Endothelial cell of umbilical vein (primary cell): ENCODE data around the gene XRCC6. TPM values are rescaled to one million over a fixed set of nuclear protein-coding genes. Genes with fewer than 3 reads are reported as not detected.

Source experiments
- BruUV-seq: library from RNA; stranded (reverse); fragments of 400-500 nt; replicated peaks from 2 replicates; lab custom pipeline; 2021; lab: Mats Ljungman, UMichigan
- CTCF ChIA-PET: fragments of 300-600, 350-600 bp; sonication (Branson Sonifier 250); formaldehyde crosslinking; loops from one replicate; lab custom pipeline; 2021; ENCODE audit warnings: antibody characterized with exemption, inconsistent platforms; lab: Charles Lee
- POLR2A ChIA-PET: fragments of 300-600, 350-600 bp; sonication (Branson Sonifier 250); formaldehyde crosslinking; loops from one replicate; lab custom pipeline; 2021; ENCODE audit warnings: antibody characterized with exemption, inconsistent platforms; lab: Charles Lee
- DNase-seq: peaks from one replicate; pipeline ENCODE4 v3.0.0-alpha.2; 2011; ENCODE audit warnings: low read depth, low spot score
- FAIRE-seq: peaks from 2 replicates; lab custom pipeline; 2011; peaks lifted over from hg19 to GRCh38; lab: Jason Lieb, UNC
- H2AFZ ChIP-seq: 2 replicates; pipeline ENCODE4 v1.6.0; 2012; ENCODE audit warnings: low read depth, low read length, control low read depth, inconsistent platforms
- H3K27ac ChIP-seq: 2 replicates; pipeline ENCODE4 v1.5.1; 2011; ENCODE audit warnings: low read depth, mild to moderate bottlenecking, control low read depth, low read length, moderate library complexity; ENCODE audit not compliant: insufficient read depth
- H3K27me3 ChIP-seq, 2 experiments: 2 replicates each; pipeline versions ENCODE4 v1.6.0 to v1.6.1; 2011; ENCODE audit warnings: low read length in 2 of 2, mixed read lengths in 1 of 2; ENCODE audit not compliant: control insufficient read depth in 2 of 2, insufficient read depth in 2 of 2
- H3K36me3 ChIP-seq, 2 experiments: 2 replicates in 1 of 2; 3 replicates in 1 of 2; pipeline ENCODE4 v1.5.1; 2011; ENCODE audit warnings: low read length in 2 of 2, mild to moderate bottlenecking in 1 of 2, moderate library complexity in 1 of 2; ENCODE audit not compliant: control insufficient read depth in 2 of 2, insufficient read depth in 2 of 2; ENCODE audit errors: extremely low read depth in 1 of 2
- H3K4me1 ChIP-seq: 3 replicates; pipeline ENCODE4 v1.5.1; 2011; ENCODE audit warnings: mild to moderate bottlenecking, low read length; ENCODE audit not compliant: control insufficient read depth, insufficient read depth; ENCODE audit errors: extremely low read depth
- H3K4me2 ChIP-seq: 2 replicates; pipeline ENCODE4 v1.6.1; 2011; ENCODE audit warnings: low read length, control low read depth, mixed read lengths; ENCODE audit not compliant: insufficient read depth
- H3K4me3 ChIP-seq, 3 experiments: fragments of 200-600 bp in 1 of 3; sonication (generic), shearing (Covaris generic) in 1 of 3; replicated peaks in 1 of 3; 2 replicates each; pipeline ENCODE4 v1.5.1; 2011 to 2016; ENCODE audit warnings: control low read depth in 3 of 3, low read length in 3 of 3, mild to moderate bottlenecking in 2 of 3, inconsistent platforms in 1 of 3, low read depth in 1 of 3, moderate library complexity in 1 of 3; ENCODE audit not compliant: insufficient read depth in 1 of 3
- H3K79me2 ChIP-seq: 2 replicates; pipeline ENCODE4 v1.6.0; 2012; ENCODE audit warnings: low read length, inconsistent platforms; ENCODE audit not compliant: control insufficient read depth, insufficient read depth
- H3K9ac ChIP-seq: replicated peaks from 2 replicates; pipeline ENCODE3; 2011; ENCODE audit warnings: low read length, control low read depth; ENCODE audit not compliant: insufficient read depth; ENCODE audit errors: extremely low read depth
- H3K9me1 ChIP-seq: replicated peaks from 3 replicates; pipeline ENCODE4 v1.6.0; 2011; ENCODE audit warnings: mild to moderate bottlenecking, low read length; ENCODE audit not compliant: control insufficient read depth, insufficient read depth; ENCODE audit errors: extremely low read depth
- H3K9me3 ChIP-seq: replicated peaks from 2 replicates; pipeline ENCODE4 v1.5.1; 2012; ENCODE audit warnings: low read length, inconsistent platforms; ENCODE audit not compliant: control insufficient read depth, insufficient read depth
- H4K20me1 ChIP-seq: replicated peaks from 2 replicates; pipeline ENCODE3; 2011; ENCODE audit warnings: mild to moderate bottlenecking, low read length; ENCODE audit not compliant: control insufficient read depth, insufficient read depth; ENCODE audit errors: extremely low read depth
- EZH2 ChIP-seq: IDR thresholded peaks from 2 replicates; pipeline ENCODE4 v1.6.1; 2012; ENCODE audit warnings: borderline replicate concordance, low read depth, mild to moderate bottlenecking, moderate library complexity, low read length, inconsistent platforms; ENCODE audit not compliant: severe bottlenecking
- FOS ChIP-seq: IDR thresholded peaks from 2 replicates; pipeline ENCODE4 v1.6.1; 2011; ENCODE audit warnings: mild to moderate bottlenecking, low read length, moderate library complexity, borderline replicate concordance; ENCODE audit not compliant: insufficient read depth
- GATA2 ChIP-seq: IDR thresholded peaks from 2 replicates; pipeline ENCODE4 v1.7.0; 2011; ENCODE audit warnings: low read depth, mild to moderate bottlenecking, moderate library complexity, mixed read lengths, low read length; ENCODE audit not compliant: insufficient read length, insufficient read depth
- JUN ChIP-seq: IDR thresholded peaks from 2 replicates; pipeline ENCODE4 v1.6.1; 2011; ENCODE audit warnings: borderline replicate concordance, low read depth; ENCODE audit not compliant: insufficient read length, insufficient read depth
- MYC ChIP-seq: IDR thresholded peaks from one replicate; pipeline ENCODE4 v1.6.1; 2011; ENCODE audit warnings: mild to moderate bottlenecking, low read depth, low read length
- POLR2A ChIP-seq: IDR thresholded peaks from 2 replicates; pipeline ENCODE4 v1.6.1; 2012; ENCODE audit warnings: low read depth, mild to moderate bottlenecking, control low read depth, low read length
- POLR2AphosphoS5 ChIP-seq: IDR thresholded peaks from 2 replicates; pipeline ENCODE4 v1.6.1; 2012; ENCODE audit warnings: low read depth, mild to moderate bottlenecking, control low read depth, low read length, moderate library complexity; ENCODE audit not compliant: insufficient read depth
- dilution Hi-C: fragments of 300-500 bp; cut with MboI; formaldehyde crosslinking; loops from one replicate; pipeline ENCODE4 v1.15.0; 2019; ENCODE audit warnings: low sequenced_read_pairs; ENCODE audit not compliant: extremely low pct_ligation_motif_present
- intact Hi-C: fragments of 100-400 bp; cut with micrococcal nuclease; formaldehyde crosslinking; loops from one replicate; pipeline ENCODE4 v1.10.0; 2022
- polyA plus RNA-seq, 4 experiments: library from polyadenylated mRNA; depleted of rRNA in 3 of 4; stranded (reverse) in 3 of 4; unstranded in 1 of 4; fragments of >200 nt; gene quantifications; 2 replicates each; pipeline versions ENCODE4 v1.2.1 to v1.2.3, GENCODE V29; 2011 to 2012; ENCODE audit warnings: missing spikeins in 1 of 4
- total RNA-seq: library from RNA; stranded (reverse); gene quantifications from 2 replicates; pipeline ENCODE4 v1.2.3, GENCODE V29; 2021
- TF ChIP-seq, protein P1 (sequence below): IDR thresholded peaks from 2 replicates; pipeline ENCODE4 v1.6.1; 2011; ENCODE audit not compliant: insufficient read depth, insufficient read length
- TF ChIP-seq, protein P2 (sequence below), 2 donors: IDR thresholded peaks; 1 replicate in 1 of 2; 2 replicates in 1 of 2; pipeline ENCODE4 v1.5.1; 2011; ENCODE audit warnings: low read length in 2 of 2, mild to moderate bottlenecking in 2 of 2, moderate library complexity in 2 of 2, control low read depth in 1 of 2, inconsistent platforms in 1 of 2, low read depth in 1 of 2; ENCODE audit not compliant: insufficient read depth in 1 of 2; ENCODE audit errors: extremely low read depth in 1 of 2

Gene XRCC6
- total and polyA plus RNA-seq, 2 donors (not counting 3 experiments of a cell fraction or from before 2014, with no cell fraction given) = 117 to 309 TPM

DNA sequence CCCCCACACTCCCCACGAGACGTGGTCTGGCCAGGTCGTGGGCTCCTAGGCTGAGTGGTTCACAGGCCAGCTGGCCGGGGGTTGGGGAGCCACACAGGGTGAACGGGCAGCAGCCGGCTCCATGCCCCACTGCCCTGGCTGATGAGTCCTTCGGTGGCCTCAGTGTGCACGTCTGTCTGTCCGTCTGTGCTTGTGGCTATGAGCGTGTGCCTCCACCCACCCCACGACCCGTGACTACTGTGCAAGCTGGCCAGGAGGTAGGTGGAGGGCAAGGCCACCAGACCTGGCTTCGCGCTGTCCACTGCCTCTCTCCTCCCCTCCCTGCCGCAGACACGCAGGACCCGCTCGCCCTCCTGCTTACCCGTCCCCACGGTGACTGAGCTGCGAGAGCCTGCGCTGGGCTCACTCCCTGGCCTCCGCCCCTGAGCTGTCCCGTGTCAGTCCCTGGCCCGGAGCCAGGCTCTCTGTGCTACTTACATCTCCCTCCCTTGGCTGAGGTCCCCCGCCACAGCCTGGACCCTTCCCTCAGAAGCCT lies 46.2 kb upstream of the XRCC6 start:
- Histone ChIP-seq H3K4me3 (no peak overlapping the region), H3K27me3 (no peaks in the 10 kb centered on the region), H3K4me2 (no peak overlapping the region), H4K20me1 (no peaks in the 10 kb centered on the region), H3K9me1 (no peaks in the 10 kb centered on the region), H3K4me1 (no peaks in the 10 kb centered on the region), H3K9ac (no peak overlapping the region), H3K27ac (no peak overlapping the region), H3K79me2 (no peaks in the 10 kb centered on the region), H3K9me3 (no peaks in the 10 kb centered on the region), H2AFZ (no peak overlapping the region), H3K36me3 (peaks cover 0 to 7% of the 10 kb centered on the region in 2 experiments)
- POLR2A ChIA-PET = no interaction called here
- FAIRE-seq (no peak), DNase-seq (no peak)
- intact Hi-C loops = no loop called here
- dilution Hi-C loops = no loop called here
- BruUV-seq = no TSS peak
- CTCF ChIA-PET = interaction anchor here (1.0 kb wide), 2 partner anchors 15 to 31 kb away, joined by 3 read pairs; partner anchors contain the start of genes PMM1 and POLR3H
- TF ChIP-seq POLR2A (no peak), FOS (no peak), JUN (no peak), GATA2 (no peak), MYC (no peak), EZH2 (no peak), POLR2AphosphoS5 (no peak)
- TF ChIP-seq, protein P1, sequence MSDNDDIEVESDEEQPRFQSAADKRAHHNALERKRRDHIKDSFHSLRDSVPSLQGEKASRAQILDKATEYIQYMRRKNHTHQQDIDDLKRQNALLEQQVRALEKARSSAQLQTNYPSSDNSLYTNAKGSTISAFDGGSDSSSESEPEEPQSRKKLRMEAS = no peak
- TF ChIP-seq, protein P2, sequence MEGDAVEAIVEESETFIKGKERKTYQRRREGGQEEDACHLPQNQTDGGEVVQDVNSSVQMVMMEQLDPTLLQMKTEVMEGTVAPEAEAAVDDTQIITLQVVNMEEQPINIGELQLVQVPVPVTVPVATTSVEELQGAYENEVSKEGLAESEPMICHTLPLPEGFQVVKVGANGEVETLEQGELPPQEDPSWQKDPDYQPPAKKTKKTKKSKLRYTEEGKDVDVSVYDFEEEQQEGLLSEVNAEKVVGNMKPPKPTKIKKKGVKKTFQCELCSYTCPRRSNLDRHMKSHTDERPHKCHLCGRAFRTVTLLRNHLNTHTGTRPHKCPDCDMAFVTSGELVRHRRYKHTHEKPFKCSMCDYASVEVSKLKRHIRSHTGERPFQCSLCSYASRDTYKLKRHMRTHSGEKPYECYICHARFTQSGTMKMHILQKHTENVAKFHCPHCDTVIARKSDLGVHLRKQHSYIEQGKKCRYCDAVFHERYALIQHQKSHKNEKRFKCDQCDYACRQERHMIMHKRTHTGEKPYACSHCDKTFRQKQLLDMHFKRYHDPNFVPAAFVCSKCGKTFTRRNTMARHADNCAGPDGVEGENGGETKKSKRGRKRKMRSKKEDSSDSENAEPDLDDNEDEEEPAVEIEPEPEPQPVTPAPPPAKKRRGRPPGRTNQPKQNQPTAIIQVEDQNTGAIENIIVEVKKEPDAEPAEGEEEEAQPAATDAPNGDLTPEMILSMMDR (IDR thresholded peaks at IDR 0.05; ENCODE audit: extremely low read depth in 1 of 2, insufficient read depth in 1 of 2, low read depth in 1 of 2, low read length in 2 of 2) = no peak
